IPS-18c (cell line): ENCODE measurements around the gene PDE6C.
"Not testable (repeated sequence)": the region's sequence is repeated elsewhere in the genome, so short reads cannot be mapped to it uniquely, and the experiment has no call there.

ENCODE experiments used
- H3K4me3 ChIP-seq: 2 replicates; pipeline ENCODE4 v1.7.0; 2013; ENCODE audit warnings: low read depth, mild to moderate bottlenecking, low read length, moderate library complexity; ENCODE audit not compliant: insufficient read depth
- H3K9me3 ChIP-seq: one replicate; pipeline ENCODE4 v1.6.1; 2013; ENCODE audit warnings: mild to moderate bottlenecking, low read length, moderate library complexity; ENCODE audit not compliant: control insufficient read depth, insufficient read depth

The PDE6C gene

DNA sequence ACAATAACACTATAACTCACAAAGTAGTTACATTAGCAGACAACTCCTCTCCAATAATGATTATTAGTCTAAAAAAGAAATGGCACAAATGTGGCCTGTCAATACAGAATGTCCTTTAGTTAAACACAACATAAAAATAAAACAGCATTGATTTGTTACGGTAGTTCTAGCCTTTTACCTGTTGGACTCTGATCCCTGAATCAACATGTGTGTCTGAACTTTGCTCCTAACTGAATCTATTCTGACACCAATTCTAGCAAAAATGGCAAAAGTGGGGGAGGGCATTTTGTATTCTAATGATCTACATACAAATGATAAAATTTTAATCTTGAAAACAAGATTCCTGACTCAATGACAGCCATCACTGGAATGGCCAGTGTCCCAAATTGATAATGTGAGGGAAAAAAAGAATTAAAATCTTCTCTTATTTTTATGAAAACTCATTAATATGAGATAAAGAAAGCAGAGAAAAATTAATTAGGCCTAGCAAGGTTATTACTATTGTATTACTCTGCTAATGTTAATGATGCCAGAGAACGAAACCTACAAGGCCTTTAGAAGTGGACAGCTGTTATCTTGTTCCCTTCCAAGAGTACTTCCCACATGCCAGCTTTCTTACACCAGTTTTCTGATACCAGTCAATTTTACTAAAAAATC lies 59.8 kb downstream of the PDE6C start:
- Histone ChIP-seq H3K9me3 (no peaks in the 10 kb centered on the region), H3K4me3 (no peak overlapping the region)

DNA sequence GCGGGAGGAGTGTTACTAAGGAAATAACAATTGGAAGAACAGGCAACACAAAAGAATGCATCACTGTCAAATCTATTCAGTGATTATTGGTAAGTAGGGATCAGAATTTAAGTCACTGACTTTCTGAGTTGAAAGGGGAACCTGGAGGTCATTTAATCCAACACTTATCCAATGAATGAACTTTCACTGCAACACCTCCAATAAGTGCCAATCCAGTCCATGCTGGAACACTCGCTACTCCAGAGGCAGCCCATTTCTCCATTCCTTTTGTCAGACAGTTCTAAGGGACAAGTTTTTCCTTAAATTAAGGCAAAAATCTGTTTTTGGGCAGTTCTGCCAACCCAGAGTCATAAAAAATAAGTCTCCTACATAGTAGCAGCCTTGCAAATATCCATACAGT lies 60.6 kb downstream of the PDE6C start:
- Histone ChIP-seq H3K9me3 (no peaks in the 10 kb centered on the region), H3K4me3 (no peak overlapping the region)

DNA sequence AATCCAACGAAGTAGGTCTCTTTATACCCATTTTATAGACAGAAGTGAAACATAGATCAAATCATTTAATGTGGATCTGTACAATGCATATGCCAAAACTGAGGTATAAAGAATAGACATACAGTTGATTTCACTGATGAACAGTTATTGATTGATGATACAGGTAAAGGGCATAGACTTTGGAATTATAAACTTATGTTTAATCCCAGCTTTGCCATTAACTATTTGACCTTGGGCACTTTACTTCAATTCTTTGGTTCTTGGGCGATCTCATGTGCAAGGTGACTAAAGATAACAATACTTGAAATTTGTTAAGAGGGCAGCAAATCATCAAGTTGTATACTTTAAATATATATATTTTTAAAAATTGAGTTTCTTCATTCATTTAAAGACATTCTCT lies 61.5 kb downstream of the PDE6C start:
- no peaks in the 10 kb centered on the region for H3K9me3 ChIP-seq
- no peak overlapping the region for H3K4me3 ChIP-seq

DNA sequence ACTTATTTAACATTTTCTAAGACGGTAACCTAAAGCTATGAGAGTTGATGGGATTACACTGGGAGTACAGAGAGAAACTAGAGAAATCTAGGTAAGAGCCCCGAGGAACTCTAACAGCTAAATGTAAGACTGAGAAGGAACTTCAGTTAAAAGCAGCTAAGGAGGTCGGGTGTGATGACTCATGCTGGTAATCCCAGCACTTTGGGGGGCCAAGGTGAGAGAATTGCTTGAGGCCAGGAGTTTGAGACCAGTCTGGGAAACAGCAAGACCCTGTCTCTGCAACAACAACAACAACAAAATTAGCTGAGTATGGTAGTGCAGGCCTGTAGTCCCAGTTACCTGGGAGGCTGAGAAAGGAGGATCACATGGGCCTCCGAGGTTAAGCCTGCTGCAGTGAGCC lies 66.0 kb downstream of the PDE6C start:
- Histone ChIP-seq H3K4me3 (no peak overlapping the region), H3K9me3 (no peaks in the 10 kb centered on the region)

DNA sequence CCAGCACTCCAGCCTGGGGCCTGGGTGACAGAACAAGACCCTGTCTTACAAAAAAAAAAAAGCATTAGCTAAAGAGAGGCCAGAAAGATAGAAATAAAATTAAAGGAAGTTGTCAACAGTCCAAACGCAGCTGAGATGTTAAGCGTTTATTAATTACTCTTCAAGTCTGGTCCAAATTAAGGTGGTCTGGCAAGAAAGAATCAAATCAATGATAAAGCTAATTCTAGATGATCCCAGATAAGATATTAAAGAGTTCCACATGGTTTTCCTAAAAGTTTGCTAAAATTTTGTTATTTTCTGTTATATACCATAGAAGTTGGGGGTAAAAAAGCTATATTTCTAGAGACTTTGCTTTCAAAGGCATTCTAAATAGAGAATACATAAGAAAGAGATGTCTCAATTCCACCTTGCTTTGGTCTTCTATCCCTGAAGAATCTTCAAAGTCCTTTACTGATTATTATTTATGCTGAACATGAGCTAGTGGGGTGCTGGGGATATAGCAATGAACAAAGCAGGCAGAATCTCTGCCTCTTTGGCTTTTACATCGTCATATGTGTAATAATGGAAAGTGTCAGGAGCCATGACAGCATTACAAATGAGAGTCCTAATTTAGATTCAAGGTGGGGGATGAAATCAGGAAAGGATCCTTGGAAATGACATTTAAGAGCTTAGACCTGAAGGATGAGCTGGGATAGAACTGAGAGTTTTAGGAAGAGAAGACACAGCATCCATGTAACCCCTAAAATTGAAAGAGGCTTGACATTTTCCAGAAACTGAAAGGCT lies 66.7 kb downstream of the PDE6C start:
- Histone ChIP-seq H3K9me3 (no peaks in the 10 kb centered on the region), H3K4me3 (no peak overlapping the region)

DNA sequence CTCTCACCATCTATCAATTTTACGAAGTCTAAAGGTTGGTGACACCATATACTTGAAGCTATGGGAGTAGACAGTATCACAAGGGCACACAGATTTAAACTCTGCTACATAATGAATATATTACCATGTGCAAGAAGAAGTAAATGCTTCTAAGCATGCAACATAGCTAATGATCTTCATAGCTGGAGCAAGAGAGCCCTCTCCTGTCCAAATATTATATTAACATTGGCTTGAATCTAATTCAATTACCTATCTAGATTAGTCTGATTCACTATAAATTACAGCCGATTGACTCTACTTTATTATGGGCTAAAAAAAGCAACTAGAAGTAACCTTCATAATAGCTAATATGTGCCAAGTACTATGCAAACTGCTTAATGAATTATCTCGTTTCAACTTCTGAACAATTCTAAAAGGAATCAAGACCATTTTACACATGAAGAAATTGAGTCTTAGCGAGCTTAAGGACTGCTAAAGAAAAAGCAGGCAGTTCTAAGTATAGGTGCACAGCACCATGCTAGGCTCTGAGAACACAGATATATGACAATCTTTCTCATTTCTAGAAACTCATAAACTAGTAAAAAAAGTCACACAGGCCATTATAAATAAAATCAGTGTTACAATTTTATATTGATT lies 68.2 kb downstream of the PDE6C start:
- no peaks in the 10 kb centered on the region for H3K9me3 ChIP-seq
- no peak overlapping the region for H3K4me3 ChIP-seq

DNA sequence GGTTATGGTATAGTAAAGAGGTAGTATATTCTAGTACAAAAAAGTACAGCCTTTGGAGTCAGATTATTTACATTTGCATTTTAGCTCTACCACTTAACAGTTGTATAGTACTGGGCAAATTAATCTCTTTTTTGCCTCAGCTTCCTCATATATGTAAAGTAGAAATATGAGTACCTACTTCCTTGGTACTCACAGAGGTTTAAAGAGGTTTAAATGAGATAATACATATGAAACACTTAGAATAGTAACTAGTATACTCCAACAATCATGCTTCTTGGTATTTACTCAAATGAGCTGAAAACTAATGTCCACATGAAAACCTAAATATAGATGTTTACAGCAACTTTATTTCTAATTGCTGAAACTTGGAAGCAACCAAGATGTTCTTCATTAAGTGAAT lies 75.4 kb downstream of the PDE6C start:
- Histone ChIP-seq H3K9me3 (no peaks in the 10 kb centered on the region), H3K4me3 (no peak overlapping the region)

DNA sequence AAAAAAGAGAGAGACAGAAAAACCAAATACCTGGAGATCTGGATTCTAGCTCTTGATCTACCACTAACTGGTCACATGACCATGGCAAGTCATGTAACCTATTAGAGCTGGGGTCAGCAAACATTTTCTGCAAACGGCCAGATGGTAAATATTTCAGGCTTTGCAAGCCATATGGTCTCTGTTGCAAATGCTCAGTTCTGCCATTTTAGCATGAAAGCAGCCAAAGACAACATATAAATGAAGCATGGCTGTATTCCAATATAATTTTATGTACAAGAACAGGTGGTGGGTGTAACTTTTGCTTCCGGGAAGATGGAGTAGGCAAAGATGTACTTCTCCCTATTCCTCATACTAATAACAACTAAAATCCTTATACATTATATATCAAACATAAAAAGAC lies 83.4 kb downstream of the PDE6C start:
- no peak overlapping the region for H3K4me3 ChIP-seq
- H3K9me3 ChIP-seq, result no peaks in the 10 kb centered on the region

DNA sequence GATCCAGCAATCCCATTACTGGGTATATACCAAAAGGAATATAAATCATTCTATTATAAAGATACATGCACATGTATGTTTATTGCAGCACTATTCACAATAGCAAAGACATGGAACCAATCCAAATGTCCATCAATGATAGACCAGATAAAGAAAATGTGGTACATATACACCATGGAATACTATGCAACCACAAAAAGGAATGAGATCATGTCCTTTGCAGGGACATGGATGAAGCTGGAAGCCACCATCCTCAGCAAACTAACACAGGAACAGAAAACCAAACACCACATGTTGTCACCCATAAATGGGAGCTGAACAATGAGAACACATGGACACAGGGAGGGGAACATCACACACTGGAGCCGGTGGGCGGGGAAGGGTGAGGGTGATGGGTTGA lies 84.2 kb downstream of the PDE6C start:
- H3K9me3 ChIP-seq, H3K4me3 ChIP-seq: not testable (repeated sequence)

DNA sequence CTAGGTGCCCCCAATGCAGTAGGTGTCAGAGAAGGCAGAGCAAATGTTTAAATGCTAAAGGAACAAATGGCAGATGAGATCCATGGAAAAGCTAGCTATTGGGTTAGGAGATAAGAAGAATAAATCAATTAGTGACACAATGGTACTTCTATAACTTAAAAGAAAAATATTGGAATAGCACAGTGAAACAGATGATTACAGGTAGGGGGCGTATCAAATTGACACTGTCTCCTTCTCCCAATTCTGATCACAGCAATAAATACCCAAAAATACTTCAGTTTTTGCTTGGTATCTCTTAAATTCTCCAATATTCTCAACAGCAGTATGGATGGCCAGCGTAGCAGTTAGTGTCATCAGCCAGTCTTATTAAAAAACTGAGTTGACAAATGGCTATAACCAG lies 84.9 kb downstream of the PDE6C start:
- H3K9me3 ChIP-seq, result no peaks in the 10 kb centered on the region

DNA sequence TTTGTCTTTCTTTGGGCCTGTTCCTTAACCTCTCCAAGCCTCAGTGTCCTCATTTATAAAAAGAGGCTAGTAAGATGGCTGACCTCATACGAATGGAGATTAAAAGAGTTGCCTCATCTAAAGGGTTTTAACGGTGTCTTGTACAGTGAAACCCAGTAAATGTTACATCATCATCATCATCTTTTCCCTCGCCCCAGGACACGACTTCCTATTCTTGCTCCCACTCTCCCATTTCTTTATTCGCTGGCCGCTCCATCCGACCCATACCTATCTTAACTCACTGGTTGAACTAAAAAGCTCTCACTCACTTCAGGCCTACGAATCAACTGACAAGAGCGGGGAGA lies 89.5 kb downstream of the PDE6C start:
- H3K4me3 ChIP-seq, result peak overlapping the region; percentile 75

More for the DNA sequence above, 84.9 kb downstream of the PDE6C start:
- H3K4me3 ChIP-seq, result no peak overlapping the region

DNA sequence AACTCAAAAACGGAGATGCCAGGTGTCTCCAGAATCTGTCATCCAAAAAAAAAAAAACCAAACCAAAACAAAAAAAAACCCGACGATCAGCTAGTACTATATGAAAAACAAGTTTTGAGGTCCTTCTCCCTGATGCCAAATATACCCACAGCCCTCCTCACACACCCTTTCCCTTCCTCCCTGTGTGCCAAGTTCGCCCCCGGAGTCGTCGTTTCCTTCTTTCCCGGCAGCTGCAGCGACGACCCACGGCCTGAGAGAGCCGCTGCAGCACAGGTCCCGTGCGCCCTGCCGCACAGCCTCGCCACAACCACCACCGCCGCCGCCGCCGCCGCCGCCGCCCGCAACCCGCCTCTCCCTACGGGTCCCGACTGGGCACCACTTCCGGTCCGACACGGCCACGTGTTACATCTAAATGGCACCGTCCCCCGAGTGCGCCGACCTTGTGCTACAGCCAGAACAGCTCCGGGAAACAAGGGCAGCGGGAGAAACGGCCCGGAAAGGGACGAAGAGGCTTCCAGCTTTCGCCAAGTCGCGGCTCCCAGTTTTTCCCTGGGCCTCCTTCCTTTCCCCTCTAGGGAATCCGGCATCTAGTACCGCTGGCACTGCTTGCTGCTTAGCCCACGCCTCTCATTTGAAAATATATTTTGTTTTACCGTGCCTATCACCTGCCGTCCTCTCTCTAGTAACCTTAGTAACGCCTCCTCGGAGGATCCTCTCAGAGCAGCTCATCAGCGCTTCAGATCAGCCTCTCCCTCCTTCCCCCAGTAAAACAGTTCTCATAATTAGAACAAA lies 90.1 kb downstream of the PDE6C start, which contains the start of gene FRA10AC1:
FRA10AC1 (minus strand) TSS at position 383 of the 792 bp plus-strand sequence. CDS start 2,486 bp downstream, outside the sequence.
- Histone ChIP-seq H3K9me3 (no peaks in the 10 kb centered on the region), H3K4me3 (peak within 1 kb of the TSS; percentile 75)

More for the DNA sequence above, 89.5 kb downstream of the PDE6C start:
- H3K9me3 ChIP-seq, result no peaks in the 10 kb centered on the region

DNA sequence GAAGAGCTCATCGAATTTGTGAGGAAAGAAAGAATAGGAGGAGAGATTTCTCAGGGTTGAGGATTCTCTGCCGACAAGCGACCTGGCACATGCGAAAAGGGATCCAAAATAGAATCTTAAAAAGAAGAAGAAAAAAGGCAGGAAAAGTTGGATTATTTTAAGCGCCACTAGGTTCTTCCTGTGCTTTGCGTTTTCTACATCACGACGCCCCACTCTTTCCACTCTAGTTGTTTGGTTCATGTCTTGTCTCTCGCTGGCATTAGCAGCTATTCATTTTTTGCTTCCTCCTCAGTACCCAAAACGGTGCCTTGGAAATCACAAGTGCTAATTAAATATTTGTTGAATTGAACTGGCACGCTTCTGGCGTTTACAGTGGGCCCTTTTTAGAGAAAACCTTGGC lies 90.7 kb downstream of the PDE6C start:
- Histone ChIP-seq H3K9me3 (no peaks in the 10 kb centered on the region), H3K4me3 (peak overlapping the region; percentile 75)

DNA sequence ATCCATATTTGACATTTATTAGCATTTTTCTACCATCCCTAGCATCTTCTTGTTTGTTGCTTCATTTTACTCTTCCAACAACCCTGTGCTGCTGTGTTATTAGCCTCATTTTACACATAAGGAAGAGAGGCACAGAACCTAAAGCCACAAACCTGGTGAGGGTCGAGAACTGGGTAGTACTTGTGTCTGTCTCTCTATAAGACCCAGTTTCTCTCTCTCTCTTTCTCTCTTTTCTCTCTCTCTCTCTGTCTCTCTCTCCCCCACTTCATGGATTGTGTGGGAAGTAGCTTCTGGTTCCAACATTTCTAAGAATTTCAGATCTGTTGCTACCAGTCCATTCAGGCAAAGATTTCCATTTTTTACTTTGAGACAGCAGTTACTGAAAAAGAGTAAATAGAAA lies 91.5 kb downstream of the PDE6C start:
- Histone ChIP-seq H3K4me3 (no peak overlapping the region), H3K9me3 (no peaks in the 10 kb centered on the region)

DNA sequence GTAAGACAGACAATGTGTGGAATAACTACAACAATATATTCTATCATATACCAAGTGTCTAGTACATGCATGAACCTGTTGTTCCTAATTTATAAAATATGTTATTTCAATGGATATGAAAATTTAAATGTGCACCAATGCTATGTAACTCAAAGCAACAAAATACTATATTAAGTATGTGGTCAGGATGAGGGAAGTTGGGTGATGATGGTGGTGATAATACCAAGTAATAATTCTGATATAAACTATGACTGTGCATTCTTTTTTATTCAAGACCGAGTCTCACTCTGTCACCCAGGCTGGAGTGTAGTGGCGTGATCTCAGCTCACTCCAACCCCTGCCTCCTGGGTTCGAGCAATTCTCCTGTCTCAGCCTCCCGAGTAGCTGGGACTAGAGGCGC lies 92.1 kb downstream of the PDE6C start:
- no peak overlapping the region for H3K4me3 ChIP-seq

DNA sequence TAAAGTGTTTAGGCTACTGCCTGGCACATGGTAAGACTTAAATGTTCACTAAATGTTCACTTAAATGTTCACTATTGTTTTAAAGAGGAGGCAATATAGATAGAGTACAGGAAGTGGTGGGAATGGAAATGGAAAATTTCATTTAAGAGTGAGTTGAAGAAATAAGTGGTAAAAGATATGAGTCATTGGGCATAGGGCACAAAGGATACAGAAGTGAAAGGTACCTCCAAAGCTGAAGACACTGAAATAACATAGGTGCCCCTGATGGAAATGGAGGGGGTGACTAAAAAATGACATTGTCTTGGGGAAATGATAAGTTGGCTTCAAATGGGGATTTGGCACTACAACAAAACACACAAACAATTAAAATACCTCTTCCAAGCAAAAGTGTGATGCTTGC lies 95.3 kb downstream of the PDE6C start:
- no peaks in the 10 kb centered on the region for H3K9me3 ChIP-seq
- no peak overlapping the region for H3K4me3 ChIP-seq

More for the DNA sequence above, 92.1 kb downstream of the PDE6C start:
- no peaks in the 10 kb centered on the region for H3K9me3 ChIP-seq

DNA sequence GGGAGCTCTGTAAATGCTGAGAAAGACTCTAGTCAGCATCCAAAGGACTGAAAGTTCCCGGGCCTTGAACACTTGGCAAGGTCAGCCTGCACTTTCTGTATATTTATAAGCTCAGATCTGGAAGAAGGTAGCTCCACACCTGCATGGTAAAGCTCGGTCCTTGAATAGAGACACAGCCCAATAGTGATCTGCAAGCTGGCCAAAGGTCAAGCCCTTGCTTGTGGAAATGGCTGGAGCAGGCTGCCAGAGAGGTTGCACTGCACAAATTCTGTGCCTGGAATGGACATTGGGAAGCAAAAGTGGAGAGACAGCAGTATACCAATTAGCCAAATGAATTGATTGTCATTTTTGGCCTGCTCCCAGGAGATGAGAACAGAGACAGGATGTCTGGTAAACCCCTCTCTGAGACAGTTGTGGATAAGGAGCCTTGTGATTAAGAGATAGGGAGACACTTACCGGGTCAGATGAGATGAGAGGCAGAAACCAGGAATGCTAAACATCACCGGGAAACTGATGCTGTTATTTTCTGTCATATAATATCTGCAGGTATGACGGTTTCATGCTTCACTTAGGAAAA lies 98.1 kb downstream of the PDE6C start:
- Histone ChIP-seq H3K4me3 (no peak overlapping the region), H3K9me3 (no peaks in the 10 kb centered on the region)
